Stimulated activated CD8-positive, alpha-beta memory T cell treated with anti-CD3 and anti-CD28 coated beads, Interleukin-7, amount 100 ng/mL, for 48 hours (primary cell): ENCODE data around the gene NRN1.
"Not testable (repeated sequence)": the region's sequence is repeated elsewhere in the genome, so short reads cannot be mapped to it uniquely, and the experiment has no call there.

Experiments
- DNase-seq, 2 donors: peaks; one replicate each; pipeline ENCODE4 v3.0.0-alpha.2; 2020; ENCODE audit warnings: low read depth in 1 of 2; ENCODE audit errors: extremely low read depth in 1 of 2

The NRN1 gene, protein sequence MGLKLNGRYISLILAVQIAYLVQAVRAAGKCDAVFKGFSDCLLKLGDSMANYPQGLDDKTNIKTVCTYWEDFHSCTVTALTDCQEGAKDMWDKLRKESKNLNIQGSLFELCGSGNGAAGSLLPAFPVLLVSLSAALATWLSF

DNA sequence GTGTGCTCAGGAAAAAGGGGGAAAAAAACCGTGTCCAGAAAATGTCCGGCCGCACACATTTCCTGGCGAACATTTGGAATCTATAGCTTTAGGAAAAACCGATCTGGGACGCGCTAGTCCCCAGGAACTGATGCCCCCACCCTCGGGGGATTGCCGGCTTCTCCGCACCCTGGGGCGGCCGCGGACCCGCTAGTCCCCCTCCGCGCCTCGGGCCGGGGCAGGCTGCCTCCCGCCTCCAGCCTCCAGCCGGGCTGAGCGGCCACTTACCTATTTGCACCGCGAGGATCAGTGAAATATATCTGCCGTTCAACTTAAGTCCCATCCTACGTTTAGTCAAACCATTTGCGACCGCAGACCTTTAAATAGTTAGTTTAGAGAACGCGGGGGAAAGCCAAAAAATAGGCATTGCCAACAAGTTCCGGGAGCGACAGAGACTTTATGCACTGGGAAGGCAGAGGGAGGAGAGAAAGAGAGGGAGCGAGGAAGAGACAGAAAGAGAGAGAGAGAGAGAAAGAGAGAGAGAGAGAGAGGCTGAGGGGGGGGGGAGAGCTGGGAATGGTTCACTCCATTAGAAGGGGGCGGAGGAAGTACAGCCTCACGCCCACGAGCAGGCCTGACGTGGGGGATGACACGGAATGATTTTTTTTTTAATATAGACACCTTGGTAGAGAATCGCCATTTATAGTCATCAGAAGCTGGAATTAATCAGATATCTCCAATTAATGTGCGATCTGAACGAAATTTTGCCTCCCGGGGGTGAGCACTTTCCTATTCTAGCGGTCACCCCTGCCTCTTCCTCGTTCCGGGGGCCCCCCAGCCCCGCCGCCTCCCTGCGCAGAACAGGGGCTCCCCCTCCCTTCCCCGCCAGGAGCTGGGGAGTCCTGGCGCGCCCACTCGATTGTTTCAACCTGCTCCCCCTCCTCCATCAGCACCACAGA, at the start of gene NRN1:
Gene NRN1 (minus strand): TSS at position 498 of the 938 bp plus-strand sequence. CDS start 176 bp downstream, at position 322.
- no peak for DNase-seq

DNA sequence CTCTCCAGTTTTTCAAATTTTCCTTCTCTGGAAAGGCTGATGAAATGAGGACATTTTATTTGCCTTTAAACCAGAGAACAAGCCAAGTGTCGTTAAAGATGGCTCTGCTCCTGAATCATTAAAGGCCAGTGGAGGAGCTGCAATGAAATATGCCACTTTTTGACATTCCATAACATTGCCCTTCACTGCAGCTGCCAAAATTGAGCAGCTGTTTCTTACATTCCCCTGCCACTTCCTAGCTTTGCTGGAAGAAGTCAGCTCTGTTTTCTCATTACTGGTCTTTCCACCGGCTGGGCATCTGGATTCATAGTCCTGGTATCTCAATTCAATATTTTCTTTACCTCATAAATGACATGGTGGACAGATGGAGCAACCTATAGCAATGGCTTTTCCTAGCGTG, 45.5 kb upstream of the NRN1 start:
- no peak for DNase-seq

DNA sequence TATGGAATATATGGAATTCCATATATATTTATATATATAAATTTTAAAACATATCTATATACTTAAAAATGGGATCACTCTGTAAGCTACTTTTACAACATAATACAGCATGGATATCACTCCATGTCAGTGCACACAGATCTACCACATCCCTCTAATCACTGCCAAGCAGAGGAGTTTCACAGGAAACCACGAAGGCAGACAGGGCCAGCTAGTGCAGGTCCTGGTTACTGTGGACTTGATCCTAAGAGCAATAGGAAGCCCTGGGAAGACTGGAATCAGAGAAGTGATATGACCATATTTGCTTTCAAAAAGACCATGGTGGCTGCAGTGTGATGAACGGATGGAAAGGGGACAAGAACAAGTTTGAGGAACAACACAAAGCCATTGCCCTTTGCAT, 40.0 kb upstream of the NRN1 start:
- DNase-seq = no peak

DNA sequence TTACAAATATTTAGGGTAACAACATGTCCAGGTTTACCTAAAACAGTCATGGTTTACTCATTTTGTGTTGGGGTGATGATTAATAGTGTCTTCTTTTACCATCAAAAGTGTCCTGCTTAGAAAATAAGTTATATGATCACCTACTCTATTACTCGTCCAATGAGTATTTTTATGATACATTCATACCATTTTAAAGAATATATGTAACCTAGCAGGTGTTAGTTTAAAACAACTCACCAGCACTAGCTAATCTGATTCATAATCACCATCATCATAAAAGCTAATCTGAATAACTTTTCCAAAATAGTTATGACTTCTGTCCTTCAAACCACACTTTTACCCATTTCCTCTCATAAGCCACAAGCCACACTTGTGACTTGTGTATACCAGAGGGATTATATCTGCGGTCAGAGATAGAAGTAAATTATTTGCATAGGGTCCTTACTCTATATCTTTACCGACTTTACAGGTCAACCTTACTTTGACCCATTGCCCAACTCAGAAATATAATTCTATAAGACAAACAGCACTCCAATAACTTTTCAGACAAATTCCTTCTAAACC, 33.3 kb upstream of the NRN1 start:
- no peak for DNase-seq

DNA sequence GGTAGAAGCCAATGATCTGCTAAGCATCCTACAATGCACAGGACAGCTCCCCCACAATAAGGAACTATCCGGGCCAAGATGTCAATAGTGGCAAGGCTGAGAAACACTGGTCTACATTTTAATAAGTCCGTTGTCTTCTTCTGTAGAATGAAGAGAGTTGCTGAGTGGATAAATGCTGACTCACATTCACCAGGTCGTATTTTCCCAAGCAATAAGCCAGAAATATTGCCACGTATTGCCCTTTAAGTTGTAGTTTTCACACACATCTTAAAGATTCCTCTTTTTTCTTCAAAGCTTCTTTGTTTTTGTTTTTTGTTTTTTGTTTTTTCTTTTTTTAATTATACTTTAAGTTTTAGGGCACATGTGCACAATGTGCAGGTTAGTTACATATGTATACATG, 30.5 kb upstream of the NRN1 start:
- no peak for DNase-seq

DNA sequence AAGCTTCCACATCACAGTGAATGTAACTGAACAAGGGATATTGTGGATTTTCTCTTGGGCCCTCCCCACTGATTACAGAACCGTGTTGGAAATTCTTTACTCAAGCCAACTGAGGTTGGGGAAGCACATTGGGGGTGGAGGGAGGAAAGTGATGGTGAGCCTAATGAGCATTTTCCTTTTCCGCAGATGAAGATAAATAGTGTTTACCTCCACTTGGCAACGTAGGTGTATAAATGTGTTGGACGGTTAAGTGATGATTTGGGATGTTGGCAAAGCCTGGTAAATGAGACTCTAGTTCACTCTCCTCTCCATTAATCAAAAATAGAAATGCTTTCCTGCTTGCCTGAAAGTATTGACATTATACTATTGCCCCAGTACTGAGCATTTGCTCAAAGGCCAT, 27.1 kb upstream of the NRN1 start:
- no peak for DNase-seq

DNA sequence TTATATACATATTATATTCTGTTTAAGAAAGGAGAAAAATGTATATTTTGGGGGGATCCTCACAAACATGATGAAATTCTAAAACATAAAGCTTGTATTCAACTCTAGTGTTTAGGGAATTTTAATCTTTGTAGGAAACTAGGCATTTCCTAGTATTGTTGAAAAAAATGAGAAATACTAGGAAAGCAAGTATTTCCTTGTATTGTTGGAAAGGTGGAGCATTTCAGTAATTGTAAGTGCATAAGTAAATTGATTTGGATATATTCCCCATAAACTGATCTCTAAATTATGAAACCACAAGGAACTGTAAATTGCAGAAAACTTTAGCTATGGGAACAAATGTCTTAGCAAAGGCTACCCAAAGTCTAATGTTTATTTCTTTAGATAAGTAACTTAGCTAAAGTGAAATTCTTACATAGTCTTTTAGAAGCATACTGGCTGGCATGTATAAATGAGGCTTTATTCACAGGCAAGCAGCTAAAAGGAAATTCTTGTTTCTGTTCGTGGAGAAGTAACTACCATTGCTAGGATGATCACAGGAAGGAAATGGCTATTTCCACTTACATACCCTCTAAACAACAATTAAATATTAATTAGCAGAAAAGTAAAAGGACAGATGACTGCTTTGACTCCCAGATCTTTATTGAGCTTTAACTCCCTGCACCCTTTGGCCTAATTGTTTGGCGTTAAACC, 19.9 kb upstream of the NRN1 start:
- no peak for DNase-seq

DNA sequence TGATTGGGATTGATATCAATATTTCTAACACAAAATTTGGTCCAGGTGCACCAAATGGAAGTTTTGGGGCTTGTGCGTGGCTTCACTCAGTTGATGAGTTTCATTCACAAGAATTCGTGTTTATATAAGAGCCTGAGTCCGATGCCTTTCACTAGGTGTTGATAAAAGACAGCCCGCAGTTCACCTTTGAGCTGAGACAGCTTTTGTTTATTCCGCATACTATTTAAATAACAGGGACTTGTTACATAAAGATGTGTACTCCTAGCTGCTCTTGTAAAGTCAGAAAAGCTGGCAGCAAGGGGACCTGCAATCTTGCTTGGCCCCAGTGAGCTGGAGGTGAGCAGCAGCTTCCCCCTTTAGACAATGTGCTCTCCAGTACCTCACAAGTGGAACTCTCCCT, 19.0 kb upstream of the NRN1 start:
- DNase-seq = no peak

DNA sequence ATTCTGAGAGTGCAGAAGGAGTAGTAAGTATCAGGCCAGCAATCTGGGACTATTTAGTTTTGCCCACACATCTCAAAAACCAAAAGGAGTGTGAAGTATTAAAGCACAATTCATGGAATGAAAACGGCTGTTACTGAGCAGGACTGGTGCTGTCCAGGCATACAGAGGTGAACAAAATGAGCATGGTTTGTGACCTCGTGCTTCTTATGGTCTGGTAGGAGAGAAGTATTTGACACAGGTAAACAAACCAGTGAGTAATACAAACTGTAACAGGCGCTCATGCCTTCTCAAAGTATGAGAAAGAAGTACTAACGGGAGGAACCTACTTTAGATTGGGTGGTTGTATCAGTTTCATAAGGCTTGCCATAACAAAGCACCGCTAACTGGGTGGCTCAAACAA, 17.5 kb upstream of the NRN1 start:
- DNase-seq = no peak

DNA sequence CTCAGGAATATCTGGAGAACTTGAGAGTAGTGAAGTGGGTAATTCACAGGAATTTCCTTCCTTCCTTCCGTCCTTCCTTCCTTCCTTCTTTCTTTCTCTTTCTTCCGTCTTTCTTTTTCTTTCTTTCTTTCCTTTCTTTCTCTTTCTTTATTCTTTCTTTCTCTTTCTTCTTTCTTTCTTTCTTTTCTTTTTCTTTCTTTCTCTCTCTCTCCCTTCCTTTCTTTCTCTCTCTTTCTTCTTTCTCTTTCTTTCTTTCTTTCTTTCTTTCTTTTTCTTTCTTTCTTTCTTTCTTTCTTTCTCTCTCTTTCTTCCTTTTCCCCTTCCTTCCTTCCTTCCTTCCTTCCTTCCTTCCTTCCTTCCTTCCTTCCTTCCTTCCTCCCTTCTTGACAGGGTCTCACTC, 16.1 kb upstream of the NRN1 start:
- DNase-seq = not testable (repeated sequence)

DNA sequence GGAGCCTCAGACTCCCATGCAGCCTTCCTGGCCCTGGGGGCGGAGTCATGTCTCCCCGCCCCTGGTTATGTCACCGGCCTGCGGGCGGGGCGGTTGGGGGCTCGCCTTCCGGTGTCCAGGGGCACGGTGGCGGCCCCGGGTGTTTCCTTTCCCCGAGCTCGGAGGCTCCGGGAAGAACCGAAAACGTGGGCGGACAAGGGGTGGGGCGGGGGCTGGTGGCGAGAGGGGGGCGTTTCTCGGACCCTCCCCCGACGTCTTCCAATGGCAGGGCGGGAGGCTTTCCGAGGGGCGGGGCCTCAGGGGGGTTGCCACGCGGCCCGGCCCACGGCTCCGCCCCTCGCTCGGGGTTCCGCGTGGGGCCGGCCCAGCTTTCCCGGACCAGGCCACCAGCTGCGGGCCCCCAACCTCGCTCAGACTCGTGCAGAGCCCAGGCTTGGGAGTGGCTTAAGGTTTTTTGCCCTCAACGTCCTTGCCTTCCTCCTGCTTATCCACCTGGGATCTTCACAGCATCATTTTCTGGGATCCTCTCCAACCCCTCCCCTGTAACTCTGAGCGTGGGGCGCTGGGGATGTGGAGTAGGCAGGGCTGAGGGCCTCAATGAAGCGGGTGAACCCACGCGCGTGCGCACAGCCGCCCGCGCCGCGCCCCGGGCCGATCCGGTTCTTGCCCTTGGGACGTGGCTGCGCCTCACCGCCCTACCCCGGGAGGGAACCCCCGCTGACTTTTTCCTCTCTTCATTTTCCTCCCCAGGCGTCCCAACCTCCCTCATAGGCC, 2.1 kb upstream of the NRN1 start:
- peak; percentile 33 to 68 for DNase-seq

DNA sequence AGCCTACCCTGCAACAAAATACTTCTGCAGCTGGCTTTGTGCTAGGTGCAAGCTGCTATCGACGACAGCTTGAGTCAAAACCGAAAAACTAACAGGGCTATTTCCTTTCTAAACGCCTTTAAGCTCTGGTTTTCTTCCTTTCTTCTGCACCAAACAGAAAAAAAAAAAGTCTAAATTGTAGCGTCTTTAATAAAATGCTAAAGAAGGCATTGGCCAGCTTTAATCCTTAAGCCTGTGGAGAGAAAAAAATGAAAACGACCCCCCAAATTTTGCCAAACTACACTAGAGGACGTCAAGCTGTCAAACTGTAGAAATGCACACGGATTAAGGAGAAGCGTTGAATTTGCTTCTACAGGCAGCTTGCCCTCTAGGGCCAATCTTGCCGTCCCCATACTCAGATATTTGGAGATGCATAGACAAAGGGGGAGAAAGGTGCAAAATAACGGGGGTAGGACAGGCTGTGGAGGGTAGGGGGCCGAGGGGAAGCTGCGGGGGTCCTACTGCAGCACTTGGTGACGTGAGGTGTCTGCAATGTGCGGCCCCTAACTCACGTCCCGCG, 1.4 kb upstream of the NRN1 start:
- no peak for DNase-seq

DNA sequence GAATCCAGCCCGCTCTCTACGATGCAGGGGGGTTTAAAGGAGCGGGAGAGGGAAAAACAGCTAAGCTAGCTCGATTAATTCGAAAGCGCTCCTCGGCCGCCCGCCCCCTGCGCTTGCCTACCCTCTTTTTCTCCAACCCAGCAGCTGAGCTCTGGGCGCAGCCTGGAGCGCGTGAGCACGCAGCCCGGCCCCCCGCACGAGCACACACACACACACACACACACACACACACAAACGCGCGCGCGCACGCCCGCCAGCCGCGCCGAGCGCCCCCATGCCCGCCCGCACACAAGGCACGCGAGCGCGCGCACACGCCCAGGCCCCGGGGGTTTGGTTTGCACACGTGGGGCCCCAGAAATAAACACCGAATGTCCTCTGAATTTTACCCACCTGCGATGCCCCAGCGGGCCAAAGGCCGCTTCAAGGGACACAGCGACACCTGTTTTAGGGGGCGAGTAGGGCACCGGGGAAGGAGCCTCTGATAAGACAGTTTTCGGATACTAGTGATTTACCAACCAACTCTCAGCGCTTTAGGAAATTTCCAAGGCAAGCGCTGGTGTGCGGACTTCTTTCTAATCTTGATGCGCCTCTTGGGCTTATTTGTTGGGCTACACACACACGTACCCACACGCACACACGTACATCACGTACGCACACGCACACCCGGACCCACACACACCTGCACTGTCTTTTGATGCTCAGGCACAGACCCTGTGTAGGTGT, 802 bp upstream of the NRN1 start:
- no peak for DNase-seq

DNA sequence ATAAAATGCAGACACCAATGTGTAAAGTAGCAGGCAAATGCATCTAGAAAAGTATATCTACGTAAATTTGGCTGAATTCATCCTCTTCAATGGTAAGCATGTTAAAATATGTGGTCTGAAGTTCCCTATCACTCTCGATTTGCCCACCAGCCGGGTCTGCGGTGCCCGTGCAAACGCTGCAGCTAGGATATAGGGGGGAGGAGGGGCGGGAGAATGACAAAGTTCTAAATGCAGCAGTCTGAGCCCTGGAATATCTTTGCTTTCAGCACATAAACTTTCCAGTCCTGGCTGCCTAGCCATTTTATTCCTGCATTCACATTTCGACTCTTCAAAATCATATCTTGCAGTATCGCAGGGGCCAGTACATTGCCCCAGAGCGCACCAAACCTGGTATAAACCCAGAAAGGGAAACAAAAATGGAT, 708 bp downstream of the NRN1 start:
- no peak for DNase-seq

DNA sequence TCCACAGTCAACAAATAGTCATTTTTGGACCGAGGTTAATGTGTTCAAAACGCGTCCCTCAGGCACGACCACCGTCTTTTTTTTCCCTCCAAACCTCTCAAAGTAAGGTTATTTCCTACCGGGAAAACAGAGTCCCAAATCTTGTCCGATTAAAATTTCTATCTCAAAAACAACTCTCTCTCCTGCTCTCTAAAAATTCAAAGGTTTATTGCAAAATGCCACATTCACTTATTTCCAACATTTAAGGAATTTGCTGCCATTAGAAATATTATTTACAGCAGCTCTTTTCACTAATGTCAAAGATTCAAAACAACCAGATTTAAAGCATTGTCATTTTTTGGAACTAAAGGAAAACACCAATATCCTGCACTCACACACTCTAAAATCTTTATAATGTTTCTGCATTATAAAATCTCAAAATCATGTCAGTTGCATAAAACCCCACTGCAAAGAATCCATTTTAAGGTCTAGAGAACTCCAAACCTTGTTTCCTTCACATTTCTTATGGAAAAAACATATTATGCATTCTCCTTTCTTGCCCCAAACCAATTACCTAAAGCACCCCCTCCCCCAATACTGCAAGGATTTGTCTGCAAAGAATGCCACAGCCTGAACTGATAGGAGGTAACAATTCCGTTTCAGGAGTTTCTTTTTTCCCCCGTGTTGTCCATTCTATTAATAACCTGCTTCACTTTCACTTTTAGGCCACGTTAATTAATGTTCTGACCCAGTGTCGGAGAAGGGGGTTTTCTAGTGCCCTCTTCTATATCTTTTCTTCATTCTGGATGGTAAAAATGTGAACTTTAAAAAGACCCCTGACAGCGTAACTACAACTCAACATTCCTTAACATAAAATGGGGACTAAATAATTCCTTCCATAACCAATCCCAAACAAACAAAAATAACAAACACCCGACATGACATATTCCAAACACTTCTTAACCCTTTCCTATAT, 1.4 kb downstream of the NRN1 start:
- DNase-seq = no peak

DNA sequence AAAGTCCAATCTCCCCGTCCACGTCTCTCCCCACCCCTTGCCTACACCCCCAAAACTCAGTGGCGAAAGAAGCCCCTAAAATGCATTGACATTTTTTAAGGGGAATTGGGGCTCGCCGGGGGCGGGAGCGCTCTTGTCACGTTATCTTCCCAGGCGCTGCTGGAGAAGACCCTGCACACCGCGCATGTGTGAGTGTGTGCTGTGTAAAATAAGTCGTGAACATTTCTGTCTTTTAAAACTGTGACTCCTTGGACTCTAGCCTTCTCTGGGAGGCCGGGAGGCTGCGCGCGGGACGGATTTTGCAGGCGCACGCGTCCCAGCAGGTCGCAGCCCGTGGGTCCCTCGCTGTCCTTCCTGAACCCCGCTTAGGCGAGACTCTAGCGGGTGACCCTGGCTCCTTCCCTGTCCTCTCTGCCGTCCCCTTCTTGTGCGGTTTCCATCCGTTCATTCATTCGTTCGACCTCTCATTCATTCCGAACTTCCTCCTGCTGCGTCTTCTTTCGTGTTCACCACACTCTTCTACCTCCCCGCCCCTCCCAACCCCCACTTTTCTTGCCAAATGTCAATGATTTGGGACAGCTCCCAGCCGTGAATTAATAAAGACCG, 2.2 kb downstream of the NRN1 start:
- no peak for DNase-seq

DNA sequence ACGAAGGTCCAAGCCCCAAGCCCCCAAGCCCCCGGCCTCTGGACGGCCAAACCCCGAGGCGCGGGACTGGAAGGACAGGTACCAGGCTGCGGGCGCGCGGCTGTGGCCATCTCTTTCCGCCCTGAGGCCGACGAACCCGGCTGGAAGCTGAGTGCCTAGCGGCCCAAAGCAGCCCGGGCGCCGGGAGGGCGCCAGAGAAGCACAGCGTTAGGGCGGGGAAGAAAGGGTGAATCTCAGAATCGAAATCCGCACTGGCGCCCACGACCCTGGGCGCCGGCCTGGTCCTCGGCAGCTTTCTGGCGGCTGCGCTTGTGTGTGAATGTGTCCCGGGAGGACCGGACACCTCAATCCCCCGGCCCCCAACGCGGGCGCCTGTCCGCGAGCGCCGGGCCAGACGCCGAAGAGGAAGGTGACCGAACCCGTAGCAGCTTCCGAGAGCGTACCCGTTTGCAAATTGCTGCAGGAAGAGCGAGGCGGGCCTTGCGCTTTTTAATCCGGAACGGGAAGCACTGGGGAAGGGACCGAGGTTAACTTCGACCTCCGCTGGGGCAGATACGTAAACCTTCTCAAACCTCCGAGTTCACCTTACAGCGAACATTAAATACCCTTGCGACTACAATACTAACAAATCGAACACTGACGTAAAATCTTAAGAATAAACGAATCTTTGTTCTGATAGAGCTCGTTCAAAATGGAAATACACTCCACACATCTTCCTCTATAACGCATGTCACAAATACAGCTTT, 2.9 kb downstream of the NRN1 start:
- no peak for DNase-seq
